K562 (cell line): ENCODE results near the gene DHX8. TPM values are rescaled to one million over a fixed set of nuclear protein-coding genes. Genes with fewer than 3 reads are reported as not detected.

ENCODE experiments used
- ATAC-seq: fragments of 200-7000 bp; cut with Tn5 transposase; 3 replicates; pipeline ENCODE4 v1.9.1; 2020; ENCODE audit warnings: moderate library complexity
- BruUV-seq: library from RNA; stranded (reverse); fragments of 400-500 nt; replicated peaks from 2 replicates; lab custom pipeline; 2021; lab: Mats Ljungman, UMichigan
- CTCF ChIA-PET: fragments of 300-600 bp; formaldehyde crosslinking; extraction: SDS; loops from one replicate; lab custom pipeline; 2021; ENCODE audit warnings: low intra/inter-chr PET ratio; lab: Yijun Ruan, JAX
- POLR2A ChIA-PET: fragments of 300-600, 350-650 bp; sonication (Branson Sonifier 250); formaldehyde crosslinking; extraction: SDS; loops from one replicate; lab custom pipeline; 2021; ENCODE audit warnings: antibody characterized with exemption, inconsistent platforms; lab: Yijun Ruan, JAX
- DNase-seq, 4 experiments: peaks; one replicate each; pipeline versions ENCODE4 v3.0.0 to v3.0.0-alpha.2; 2011 to 2018; ENCODE audit warnings: low spot score in 3 of 4, mixed read lengths in 3 of 4; ENCODE audit errors: extremely low read depth in 1 of 4
- FAIRE-seq: peaks from 2 replicates; lab custom pipeline; 2011; peaks lifted over from hg19 to GRCh38; lab: Jason Lieb, UNC
- H2AFZ ChIP-seq: 2 replicates; pipeline ENCODE4 v1.6.0; 2011; ENCODE audit warnings: low read depth, low read length, control low read depth, inconsistent platforms
- H3K27ac ChIP-seq: fragments of 200-600 bp; 3 replicates; pipeline ENCODE4 v1.8.0; 2011; ENCODE audit warnings: low read depth, mild to moderate bottlenecking, control low read depth, inconsistent platforms, low read length, moderate library complexity, mixed read lengths; ENCODE audit errors: extremely low read depth
- H3K27me3 ChIP-seq, 2 experiments: fragments of 300-600 bp in 1 of 2; 2 replicates in 1 of 2; 3 replicates in 1 of 2; pipeline versions ENCODE4 v1.6.0 to v1.8.0; 2011; ENCODE audit warnings: inconsistent platforms in 2 of 2, low read length in 2 of 2, mild to moderate bottlenecking in 1 of 2, mixed read lengths in 1 of 2, moderate library complexity in 1 of 2; ENCODE audit not compliant: control insufficient read depth in 2 of 2, insufficient read depth in 2 of 2
- H3K36me3 ChIP-seq: fragments of 300-600 bp; 3 replicates; pipeline ENCODE4 v1.8.0; 2011; ENCODE audit warnings: mild to moderate bottlenecking, low read length, inconsistent platforms; ENCODE audit not compliant: control insufficient read depth, insufficient read depth
- H3K4me1 ChIP-seq, 2 experiments: fragments of 200-600 bp in 1 of 2; replicated peaks in 1 of 2; 2 replicates in 1 of 2; 3 replicates in 1 of 2; pipeline versions ENCODE4 v1.5.1 to v1.8.0; 2011; ENCODE audit warnings: inconsistent platforms in 2 of 2, low read length in 2 of 2, mild to moderate bottlenecking in 1 of 2, mixed read lengths in 1 of 2, moderate library complexity in 1 of 2; ENCODE audit not compliant: control insufficient read depth in 2 of 2, insufficient read depth in 2 of 2
- H3K4me2 ChIP-seq: 2 replicates; pipeline ENCODE4 v1.6.1; 2011; ENCODE audit warnings: low read length, control low read depth, inconsistent platforms, mixed read lengths; ENCODE audit not compliant: insufficient read depth
- H3K4me3 ChIP-seq: fragments of 200-600 bp; sonication (generic), shearing (Covaris generic); 2 replicates; pipeline ENCODE4 v1.5.1; 2016; ENCODE audit warnings: control low read depth, inconsistent platforms
- H3K79me2 ChIP-seq: fragments of 200-600 bp; 3 replicates; pipeline ENCODE4 v1.8.0; 2011; ENCODE audit warnings: low read length, inconsistent platforms; ENCODE audit not compliant: control insufficient read depth, insufficient read depth
- H3K9ac ChIP-seq, 2 experiments: 2 replicates each; pipeline versions ENCODE4 v1.6.0 to v1.6.1; 2011; ENCODE audit warnings: low read depth in 2 of 2, low read length in 2 of 2, control low read depth in 1 of 2, inconsistent platforms in 1 of 2, mild to moderate bottlenecking in 1 of 2, mixed read lengths in 1 of 2; ENCODE audit not compliant: insufficient read depth in 1 of 2
- H3K9me1 ChIP-seq: one replicate; pipeline ENCODE4 v1.6.0; 2011; ENCODE audit warnings: inconsistent platforms, mild to moderate bottlenecking, low read length, moderate library complexity; ENCODE audit not compliant: control insufficient read depth, insufficient read depth
- H3K9me3 ChIP-seq: replicated peaks from 2 replicates; pipeline ENCODE4 v1.5.1; 2011; ENCODE audit warnings: low read depth, low read length, inconsistent platforms; ENCODE audit not compliant: control insufficient read depth, insufficient read depth
- H4K20me1 ChIP-seq: replicated peaks from 2 replicates; pipeline ENCODE4 v1.6.1; 2011; ENCODE audit warnings: low read length, inconsistent platforms, mixed read lengths; ENCODE audit not compliant: control insufficient read depth, insufficient read depth
- BRF1 ChIP-seq: IDR thresholded peaks from 3 replicates; pipeline ENCODE4 v1.6.1; 2011; ENCODE audit warnings: borderline replicate concordance, mild to moderate bottlenecking; ENCODE audit not compliant: insufficient read length; ENCODE audit errors: extremely low read depth
- COPS2 ChIP-seq: fragments of 450-650 bp; conservative IDR thresholded peaks from 2 replicates; pipeline ENCODE4 v1.6.1; 2016; ENCODE audit warnings: mild to moderate bottlenecking, moderate library complexity
- HNRNPH1 ChIP-seq: fragments of 200-400 bp; formaldehyde crosslinking; optimal IDR thresholded peaks from 2 replicates; pipeline ENCODE3; 2017; ENCODE audit warnings: low read depth, mild to moderate bottlenecking, low read length, moderate library complexity
- KDM2B ChIP-seq: fragments of 250-450 bp; sonication (Bioruptor Pico); IDR thresholded peaks from 2 replicates; pipeline ENCODE4 v1.8.0; 2021; ENCODE audit warnings: mild to moderate bottlenecking, moderate library complexity
- SMAD4 ChIP-seq: fragments of 250-450 bp; sonication (Bioruptor Pico); conservative IDR thresholded peaks from 2 replicates; pipeline ENCODE4 v1.8.0; 2021; ENCODE audit warnings: inconsistent platforms, mild to moderate bottlenecking, moderate library complexity
- SRSF7 ChIP-seq: fragments of 200-400 bp; formaldehyde crosslinking; optimal IDR thresholded peaks from 2 replicates; pipeline ENCODE3; 2017; ENCODE audit warnings: mild to moderate bottlenecking, low read depth, low read length
- TEAD4 ChIP-seq, 2 experiments: sonication (generic) in 1 of 2; formaldehyde crosslinking in 1 of 2; IDR thresholded peaks; 2 replicates each; pipeline versions ENCODE4 v1.6.1 to v1.8.0; 2012 to 2022; ENCODE audit warnings: borderline replicate concordance in 1 of 2, inconsistent platforms in 1 of 2, low read length in 1 of 2, mild to moderate bottlenecking in 1 of 2, missing genetic modification reagents in 1 of 2
- TGIF2 ChIP-seq: sonication (generic); formaldehyde crosslinking; IDR thresholded peaks from 2 replicates; pipeline ENCODE4 v1.8.1; 2022; ENCODE audit warnings: mild to moderate bottlenecking, missing genetic modification reagents, moderate library complexity
- ZNF668 ChIP-seq: fragments of 250-450 bp; sonication (Bioruptor Pico); IDR thresholded peaks from 2 replicates; pipeline ENCODE4 v1.8.0; 2022; ENCODE audit warnings: mild to moderate bottlenecking, inconsistent platforms
- WGBS: fragments of 100-300 bp; shearing (Covaris generic); methylation state at CpG from one replicate; pipeline ENCODE4 v1.1.6; 2016; ENCODE audit warnings: low coverage, mixed read lengths; ENCODE audit not compliant: insufficient coverage; ENCODE audit errors: missing lambda C conversion rate; 5-methylcytosine and 5-hydroxymethylcytosine counted together
- in situ Hi-C: fragments of 300-500 bp; cut with MboI; formaldehyde crosslinking; loops from 4 replicates; pipeline ENCODE4 v1.15.0; 2018; ENCODE audit warnings: inconsistent platforms, mixed read lengths
- intact Hi-C: fragments of 100-400 bp; cut with micrococcal nuclease; formaldehyde crosslinking; loops from 2 replicates; pipeline ENCODE4 v1.14.2; 2022
- polyA plus RNA-seq, 8 experiments: library from polyadenylated mRNA; depleted of rRNA in 4 of 8; stranded (reverse) in 5 of 8; unstranded in 3 of 8; fragments of >200 nt; fragmentation: Nextera tagmentation in 2 of 8; fragmentation: Illumina TruSeq in 1 of 8; extraction: Ambion mirVana in 2 of 8; extraction: Trizol in 1 of 8; gene quantifications; 2 replicates each; pipeline versions ENCODE4 v1.2.1 to v1.2.3, GENCODE V29; 2011 to 2014; ENCODE audit warnings: inconsistent platforms in 1 of 8, missing spikeins in 1 of 8
- total RNA-seq, 7 experiments: library from RNA; depleted of rRNA in 6 of 7; stranded (reverse); fragments of >200 nt in 6 of 7; fragmentation: Illumina TruSeq in 2 of 7; extraction: Trizol in 2 of 7; gene quantifications; 2 replicates each; pipeline versions ENCODE4 v1.2.1 to v1.2.3, GENCODE V29; 2011 to 2021; ENCODE audit warnings: low replicate concordance in 1 of 7
- TF ChIP-seq, protein P1 (sequence below): sonication (generic); formaldehyde crosslinking; IDR thresholded peaks from 2 replicates; pipeline ENCODE4 v1.8.1; 2023; ENCODE audit warnings: mild to moderate bottlenecking, missing genetic modification reagents, moderate library complexity
- TF ChIP-seq, protein P2 (sequence below): fragments of 250-450 bp; sonication (Bioruptor Pico); IDR thresholded peaks from 2 replicates; pipeline ENCODE4 v1.9.0; 2021; ENCODE audit warnings: mild to moderate bottlenecking, inconsistent platforms
- TF ChIP-seq, protein P3 (sequence below): fragments of 450-650 bp; IDR thresholded peaks from 2 replicates; pipeline ENCODE4 v1.6.1; 2016; ENCODE audit warnings: borderline replicate concordance
- TF ChIP-seq, protein P4 (sequence below): sonication (generic); formaldehyde crosslinking; IDR thresholded peaks from 2 replicates; pipeline ENCODE4 v1.8.1; 2022; ENCODE audit warnings: missing genetic modification reagents
- TF ChIP-seq, protein P5 (sequence below): fragments of 450-650 bp; formaldehyde crosslinking; IDR thresholded peaks from 2 replicates; pipeline ENCODE4 v1.4.0; 2022; ENCODE audit warnings: mild to moderate bottlenecking, moderate library complexity

The DHX8 gene
- total and polyA plus RNA-seq, 9 of the 15 experiments (the other 6 are each of a cell fraction or from before 2014, with no cell fraction given) = 16.7 to 42.5 (median 25.6) TPM

DNA sequence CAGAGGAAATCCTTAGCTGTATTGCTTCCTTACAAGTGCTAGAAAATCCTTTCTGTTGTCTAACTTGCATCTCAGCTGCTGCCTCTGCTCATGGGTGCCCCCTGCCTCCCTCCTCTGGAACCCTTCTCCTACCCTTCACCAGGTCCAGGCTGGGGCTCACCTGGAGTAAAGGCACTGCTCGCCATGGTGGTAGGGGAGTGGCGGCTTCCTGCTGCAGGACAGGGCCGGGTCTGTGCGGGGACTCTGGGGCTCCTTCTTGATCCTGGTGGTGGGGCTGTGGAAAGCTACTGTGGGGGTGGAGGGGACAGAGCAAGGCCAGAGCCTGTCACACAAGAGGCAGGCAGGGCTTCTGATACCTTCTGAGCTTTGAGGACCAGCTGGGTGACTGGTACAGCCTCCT, 49.9 kb downstream of the DHX8 start:
- Histone ChIP-seq H3K9me3 (no peaks in the 10 kb centered on the region), H3K9ac (no peak overlapping the region), H3K4me2 (no peak overlapping the region), H3K27ac (no peak overlapping the region), H3K79me2 (no peaks in the 10 kb centered on the region), H3K36me3 (peaks cover 41% of the 10 kb centered on the region), H3K4me3 (no peak overlapping the region), H3K27me3 (no peaks in the 10 kb centered on the region), H3K4me1 (peaks cover 20 to 45% of the 10 kb centered on the region in 2 experiments), H4K20me1 (no peaks in the 10 kb centered on the region), H2AFZ (no peak overlapping the region), H3K9me1 (peaks cover 5% of the 10 kb centered on the region)
- in situ Hi-C loops = no loop called here
- ATAC-seq (no peak), FAIRE-seq (no peak), DNase-seq (no peak)
- intact Hi-C loops = no loop called here
- 85% methylated on average over 4 of the region's 4 CpGs for WGBS
- ChIA-PET POLR2A (interaction anchor here (0.7 kb wide), 1 partner anchor 1225 kb away, joined by 3 read pairs; no protein-coding TSS in a partner anchor), CTCF (no interaction called here)
- TF ChIP-seq, protein P1, sequence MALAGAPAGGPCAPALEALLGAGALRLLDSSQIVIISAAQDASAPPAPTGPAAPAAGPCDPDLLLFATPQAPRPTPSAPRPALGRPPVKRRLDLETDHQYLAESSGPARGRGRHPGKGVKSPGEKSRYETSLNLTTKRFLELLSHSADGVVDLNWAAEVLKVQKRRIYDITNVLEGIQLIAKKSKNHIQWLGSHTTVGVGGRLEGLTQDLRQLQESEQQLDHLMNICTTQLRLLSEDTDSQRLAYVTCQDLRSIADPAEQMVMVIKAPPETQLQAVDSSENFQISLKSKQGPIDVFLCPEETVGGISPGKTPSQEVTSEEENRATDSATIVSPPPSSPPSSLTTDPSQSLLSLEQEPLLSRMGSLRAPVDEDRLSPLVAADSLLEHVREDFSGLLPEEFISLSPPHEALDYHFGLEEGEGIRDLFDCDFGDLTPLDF = no peak
- no peak for TF ChIP-seq SMAD4 (CRISPR knock-in tag)
- TF ChIP-seq TEAD4 (IDR thresholded peaks at IDR 0.05; ENCODE audit: low read length) = no peak
- no peak for TF ChIP-seq TEAD4 (CRISPR knock-in tag; IDR thresholded peaks at IDR 0.05; ENCODE audit: borderline replicate concordance)
- no peak for TF ChIP-seq BRF1
- no peak for TF ChIP-seq COPS2
- TF ChIP-seq ZNF668 (CRISPR knock-in tag) = no peak
- no peak for TF ChIP-seq HNRNPH1
- no peak for TF ChIP-seq SRSF7
- TF ChIP-seq TGIF2 (CRISPR knock-in tag) = no peak
- TF ChIP-seq, protein P2, sequence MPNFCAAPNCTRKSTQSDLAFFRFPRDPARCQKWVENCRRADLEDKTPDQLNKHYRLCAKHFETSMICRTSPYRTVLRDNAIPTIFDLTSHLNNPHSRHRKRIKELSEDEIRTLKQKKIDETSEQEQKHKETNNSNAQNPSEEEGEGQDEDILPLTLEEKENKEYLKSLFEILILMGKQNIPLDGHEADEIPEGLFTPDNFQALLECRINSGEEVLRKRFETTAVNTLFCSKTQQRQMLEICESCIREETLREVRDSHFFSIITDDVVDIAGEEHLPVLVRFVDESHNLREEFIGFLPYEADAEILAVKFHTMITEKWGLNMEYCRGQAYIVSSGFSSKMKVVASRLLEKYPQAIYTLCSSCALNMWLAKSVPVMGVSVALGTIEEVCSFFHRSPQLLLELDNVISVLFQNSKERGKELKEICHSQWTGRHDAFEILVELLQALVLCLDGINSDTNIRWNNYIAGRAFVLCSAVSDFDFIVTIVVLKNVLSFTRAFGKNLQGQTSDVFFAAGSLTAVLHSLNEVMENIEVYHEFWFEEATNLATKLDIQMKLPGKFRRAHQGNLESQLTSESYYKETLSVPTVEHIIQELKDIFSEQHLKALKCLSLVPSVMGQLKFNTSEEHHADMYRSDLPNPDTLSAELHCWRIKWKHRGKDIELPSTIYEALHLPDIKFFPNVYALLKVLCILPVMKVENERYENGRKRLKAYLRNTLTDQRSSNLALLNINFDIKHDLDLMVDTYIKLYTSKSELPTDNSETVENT (CRISPR knock-in tag) = no peak
- TF ChIP-seq, protein P3, sequence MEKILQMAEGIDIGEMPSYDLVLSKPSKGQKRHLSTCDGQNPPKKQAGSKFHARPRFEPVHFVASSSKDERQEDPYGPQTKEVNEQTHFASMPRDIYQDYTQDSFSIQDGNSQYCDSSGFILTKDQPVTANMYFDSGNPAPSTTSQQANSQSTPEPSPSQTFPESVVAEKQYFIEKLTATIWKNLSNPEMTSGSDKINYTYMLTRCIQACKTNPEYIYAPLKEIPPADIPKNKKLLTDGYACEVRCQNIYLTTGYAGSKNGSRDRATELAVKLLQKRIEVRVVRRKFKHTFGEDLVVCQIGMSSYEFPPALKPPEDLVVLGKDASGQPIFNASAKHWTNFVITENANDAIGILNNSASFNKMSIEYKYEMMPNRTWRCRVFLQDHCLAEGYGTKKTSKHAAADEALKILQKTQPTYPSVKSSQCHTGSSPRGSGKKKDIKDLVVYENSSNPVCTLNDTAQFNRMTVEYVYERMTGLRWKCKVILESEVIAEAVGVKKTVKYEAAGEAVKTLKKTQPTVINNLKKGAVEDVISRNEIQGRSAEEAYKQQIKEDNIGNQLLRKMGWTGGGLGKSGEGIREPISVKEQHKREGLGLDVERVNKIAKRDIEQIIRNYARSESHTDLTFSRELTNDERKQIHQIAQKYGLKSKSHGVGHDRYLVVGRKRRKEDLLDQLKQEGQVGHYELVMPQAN = no peak
- TF ChIP-seq, protein P4, sequence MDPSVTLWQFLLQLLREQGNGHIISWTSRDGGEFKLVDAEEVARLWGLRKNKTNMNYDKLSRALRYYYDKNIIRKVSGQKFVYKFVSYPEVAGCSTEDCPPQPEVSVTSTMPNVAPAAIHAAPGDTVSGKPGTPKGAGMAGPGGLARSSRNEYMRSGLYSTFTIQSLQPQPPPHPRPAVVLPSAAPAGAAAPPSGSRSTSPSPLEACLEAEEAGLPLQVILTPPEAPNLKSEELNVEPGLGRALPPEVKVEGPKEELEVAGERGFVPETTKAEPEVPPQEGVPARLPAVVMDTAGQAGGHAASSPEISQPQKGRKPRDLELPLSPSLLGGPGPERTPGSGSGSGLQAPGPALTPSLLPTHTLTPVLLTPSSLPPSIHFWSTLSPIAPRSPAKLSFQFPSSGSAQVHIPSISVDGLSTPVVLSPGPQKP = no peak
- TF ChIP-seq KDM2B (CRISPR knock-in tag) = no peak
- TF ChIP-seq, protein P5, sequence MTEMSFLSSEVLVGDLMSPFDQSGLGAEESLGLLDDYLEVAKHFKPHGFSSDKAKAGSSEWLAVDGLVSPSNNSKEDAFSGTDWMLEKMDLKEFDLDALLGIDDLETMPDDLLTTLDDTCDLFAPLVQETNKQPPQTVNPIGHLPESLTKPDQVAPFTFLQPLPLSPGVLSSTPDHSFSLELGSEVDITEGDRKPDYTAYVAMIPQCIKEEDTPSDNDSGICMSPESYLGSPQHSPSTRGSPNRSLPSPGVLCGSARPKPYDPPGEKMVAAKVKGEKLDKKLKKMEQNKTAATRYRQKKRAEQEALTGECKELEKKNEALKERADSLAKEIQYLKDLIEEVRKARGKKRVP (CRISPR knock-in tag) = no peak
- no TSS peak for BruUV-seq
